GM12892 (cell line): ENCODE measurements around the gene HIRIP3.

Experiments
- DNase-seq: peaks from one replicate; pipeline ENCODE4 v3.0.0; 2011; ENCODE audit not compliant: insufficient read length
- FAIRE-seq: peaks from 2 replicates; lab custom pipeline; 2011; peaks lifted over from hg19 to GRCh38; lab: Jason Lieb, UNC
- POLR2A ChIP-seq: IDR thresholded peaks from 2 replicates; pipeline ENCODE4 v1.6.1; 2011; ENCODE audit warnings: low read depth, low read length, control low read depth
- POLR2AphosphoS5 ChIP-seq: IDR thresholded peaks from 2 replicates; pipeline ENCODE4 v1.6.1; 2011; ENCODE audit warnings: low read depth, low read length, control low read depth
- TAF1 ChIP-seq: IDR thresholded peaks from 2 replicates; pipeline ENCODE4 v1.6.1; 2011; ENCODE audit warnings: low read depth, mild to moderate bottlenecking, control low read depth, low read length, borderline replicate concordance

Gene HIRIP3

DNA sequence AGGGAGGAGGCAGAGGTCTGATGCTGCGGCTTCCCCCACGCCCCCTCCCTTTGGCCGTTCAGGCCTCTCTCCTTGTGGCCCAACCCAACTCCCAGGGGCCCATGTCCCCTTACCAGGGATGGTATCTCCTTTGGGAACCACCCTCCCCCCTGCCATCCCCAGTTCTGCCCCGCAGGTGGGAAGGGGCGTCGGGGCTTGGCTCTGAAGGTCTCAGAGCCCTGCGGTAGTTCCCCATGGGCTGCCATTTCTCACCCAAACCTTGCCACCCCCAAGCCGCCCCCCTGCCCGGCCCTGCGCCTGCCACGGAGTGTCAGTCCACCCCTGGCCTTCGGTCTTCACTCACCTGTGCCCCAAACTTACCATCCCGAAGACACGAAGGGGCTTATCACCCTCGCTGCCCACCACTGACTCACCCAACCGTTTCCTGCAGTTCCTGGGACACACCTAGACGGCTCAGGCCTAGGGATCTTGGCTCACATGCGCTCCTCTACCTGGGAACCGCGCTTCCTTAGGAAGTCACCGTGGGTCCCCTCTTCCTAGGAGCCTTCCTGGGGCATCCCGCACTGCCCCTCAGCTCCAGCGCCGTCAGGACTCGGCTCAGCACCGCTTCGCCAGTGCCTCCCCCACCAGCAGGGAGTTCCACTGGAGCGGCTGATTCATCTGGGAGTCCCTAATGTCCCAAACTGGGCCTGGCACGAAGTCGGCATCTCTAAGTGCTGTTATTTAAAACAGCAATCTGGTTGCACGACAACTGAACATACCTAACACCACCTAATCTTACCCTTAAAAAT is 16.5 kb upstream of the HIRIP3 start:
- FAIRE-seq (no peak), DNase-seq (no peak)
- TF ChIP-seq POLR2A: no peak
- no peak for TF ChIP-seq TAF1
- no peak for TF ChIP-seq POLR2AphosphoS5

DNA sequence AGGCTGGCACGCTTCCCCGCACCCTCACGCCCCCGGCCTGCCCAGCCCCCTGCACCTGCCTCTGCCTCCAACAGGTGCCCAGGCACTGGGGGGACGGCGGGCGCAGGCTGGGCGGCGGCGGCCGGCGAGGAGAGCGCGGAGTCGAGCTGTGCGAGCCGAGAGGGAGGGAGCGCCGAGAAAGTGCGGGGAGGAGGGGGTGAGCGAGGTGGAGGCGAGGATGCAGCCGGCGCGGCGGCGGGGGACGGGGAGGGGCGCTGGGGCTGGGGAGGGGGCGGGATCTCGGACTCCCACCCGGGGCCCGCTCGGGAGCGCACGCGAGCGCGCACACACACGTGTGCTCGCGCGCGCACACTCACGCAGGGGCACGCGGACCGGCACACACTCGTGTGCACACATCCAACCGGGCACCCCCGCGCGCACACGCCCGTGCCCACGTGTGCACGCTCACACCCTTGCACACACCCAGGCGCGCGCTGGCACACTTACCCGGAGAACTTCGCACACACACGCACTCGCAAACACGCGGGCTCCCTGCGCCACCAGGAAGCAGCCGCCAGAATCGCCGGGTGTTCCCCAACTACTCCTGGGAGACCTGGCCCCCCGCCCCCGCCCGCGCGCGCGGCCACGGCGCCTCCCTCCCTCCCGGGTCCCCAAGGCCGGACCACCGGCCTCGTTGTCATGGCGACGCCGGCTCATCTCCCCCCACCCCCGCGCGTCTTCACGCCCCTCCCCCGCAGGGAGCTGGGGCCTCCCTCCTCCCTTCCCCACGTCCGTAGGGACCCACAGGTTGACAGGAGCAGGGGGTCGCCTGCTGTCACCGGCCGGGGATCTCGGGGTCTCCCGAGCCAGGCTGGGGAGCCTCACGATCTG is 15.7 kb upstream of the HIRIP3 start, which contains the start of gene DOC2A:
Gene DOC2A (minus strand): TSS at position 184 of the 870 bp plus-strand sequence. CDS start 805 bp downstream, outside the sequence.
- FAIRE-seq (no peak), DNase-seq (no peak)
- no peak for TF ChIP-seq POLR2A
- no peak for TF ChIP-seq TAF1
- TF ChIP-seq POLR2AphosphoS5: no peak

DNA sequence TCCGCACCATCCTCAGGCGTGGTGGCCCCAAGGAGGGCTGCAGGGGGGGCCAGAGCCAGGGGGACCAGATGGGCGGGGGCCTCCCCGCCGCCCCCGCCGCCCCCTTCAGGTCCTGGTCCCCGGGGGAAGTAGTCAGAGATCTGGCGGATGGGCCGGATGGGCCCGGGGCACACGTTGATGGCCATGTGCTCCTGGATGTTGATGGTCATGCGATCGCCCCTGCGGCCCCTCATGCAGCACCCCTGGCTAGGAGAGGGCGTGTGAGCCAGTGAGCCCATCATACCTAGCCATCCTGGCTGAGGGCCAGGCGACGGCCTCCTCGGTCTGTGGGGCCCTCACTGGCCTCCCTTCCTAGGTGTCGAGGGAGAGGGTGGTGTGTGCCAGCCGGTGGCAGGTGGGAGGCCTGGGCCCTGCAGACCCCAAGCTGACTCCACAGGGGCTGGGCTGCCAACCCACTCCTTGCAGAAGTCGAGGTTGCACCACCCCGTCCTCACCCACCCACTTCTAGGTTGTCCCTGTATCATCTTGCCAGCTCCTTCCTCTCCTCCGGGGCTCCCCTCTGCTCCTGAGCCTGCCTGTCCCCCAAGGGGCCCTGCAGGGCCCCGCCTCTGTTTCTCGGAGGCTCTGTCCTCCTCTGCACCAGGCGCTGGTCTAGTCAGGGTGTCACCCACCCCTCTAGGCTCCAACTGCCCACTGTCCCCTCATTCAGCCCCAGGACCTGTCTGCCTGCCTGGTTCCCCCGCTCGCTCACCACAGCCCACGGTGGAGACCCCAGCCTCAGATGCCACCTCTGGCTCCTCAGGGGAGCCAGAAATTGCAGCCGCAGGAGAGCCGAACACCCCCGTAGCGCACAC is 14.8 kb upstream of the HIRIP3 start:
- no peak for FAIRE-seq
- DNase-seq: no peak
- TF ChIP-seq TAF1: no peak
- no peak for TF ChIP-seq POLR2A
- TF ChIP-seq POLR2AphosphoS5: no peak

DNA sequence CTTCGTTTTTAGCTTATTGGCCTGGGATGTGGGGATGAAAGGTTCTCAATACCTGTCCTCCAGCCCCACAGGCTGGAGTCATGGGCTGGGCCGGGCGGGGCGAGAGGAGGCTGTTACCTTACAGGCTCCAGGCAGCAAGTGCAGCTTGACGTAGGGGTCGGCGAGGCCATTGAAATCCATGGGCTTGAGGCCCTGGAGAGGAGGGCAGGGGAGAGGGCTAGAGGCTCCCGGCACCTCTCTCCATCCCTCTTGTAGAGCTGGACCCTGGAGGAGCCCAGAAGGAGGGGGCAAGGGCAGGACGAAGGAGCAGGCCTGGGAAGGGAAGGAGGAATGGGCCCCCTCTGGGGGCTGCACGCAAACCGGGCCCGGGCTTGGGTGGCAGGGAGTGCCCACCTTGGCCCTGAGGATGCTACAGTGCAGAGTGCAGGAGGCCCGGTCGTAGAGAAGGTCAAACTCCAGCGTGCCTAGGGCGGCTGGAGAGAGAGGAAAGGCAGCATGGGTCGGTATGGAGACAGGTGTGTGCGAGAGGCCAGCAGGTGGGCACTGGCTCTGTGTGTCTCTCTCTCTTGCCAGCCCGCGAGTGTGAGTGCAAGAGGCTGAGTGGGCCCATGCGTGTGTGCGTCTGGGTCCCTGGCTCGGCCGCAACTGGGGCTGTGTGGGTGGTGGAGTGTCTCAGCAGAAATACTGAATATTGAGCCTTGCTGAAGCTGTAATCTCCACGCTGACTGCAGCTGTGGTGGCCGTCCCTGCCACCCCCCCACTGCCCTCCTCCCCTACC is 13.9 kb upstream of the HIRIP3 start:
- no peak for TF ChIP-seq POLR2A
- TF ChIP-seq POLR2AphosphoS5: no peak
- no peak for TF ChIP-seq TAF1
- DNase-seq (no peak), FAIRE-seq (no peak)

DNA sequence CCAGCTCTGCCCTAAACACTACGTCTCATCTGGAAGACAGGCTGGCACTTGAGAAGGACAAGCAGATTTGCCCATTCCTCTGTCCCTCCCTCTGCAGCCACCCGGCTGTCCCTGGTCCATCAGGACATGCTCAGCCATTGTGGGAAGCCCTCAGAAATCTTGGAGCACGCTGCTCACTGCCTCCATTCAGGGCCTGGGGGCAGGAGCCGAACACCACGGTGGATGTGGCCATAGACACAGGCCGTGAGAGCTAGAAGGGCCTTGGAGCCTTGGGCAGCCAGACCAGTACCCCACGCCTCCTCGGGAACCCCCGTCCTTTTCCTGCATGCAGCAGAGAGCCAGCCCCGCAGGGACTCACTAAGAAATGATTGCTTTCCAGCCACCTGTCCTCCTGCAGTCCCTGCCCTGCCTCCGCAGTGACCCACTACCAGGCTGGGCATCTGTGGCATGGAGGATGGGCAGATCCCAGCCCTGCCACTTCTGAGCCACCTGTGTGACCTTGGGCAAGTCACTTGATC is 12.0 kb upstream of the HIRIP3 start:
- FAIRE-seq (no peak), DNase-seq (no peak)
- TF ChIP-seq POLR2AphosphoS5: no peak
- no peak for TF ChIP-seq POLR2A
- TF ChIP-seq TAF1: no peak

DNA sequence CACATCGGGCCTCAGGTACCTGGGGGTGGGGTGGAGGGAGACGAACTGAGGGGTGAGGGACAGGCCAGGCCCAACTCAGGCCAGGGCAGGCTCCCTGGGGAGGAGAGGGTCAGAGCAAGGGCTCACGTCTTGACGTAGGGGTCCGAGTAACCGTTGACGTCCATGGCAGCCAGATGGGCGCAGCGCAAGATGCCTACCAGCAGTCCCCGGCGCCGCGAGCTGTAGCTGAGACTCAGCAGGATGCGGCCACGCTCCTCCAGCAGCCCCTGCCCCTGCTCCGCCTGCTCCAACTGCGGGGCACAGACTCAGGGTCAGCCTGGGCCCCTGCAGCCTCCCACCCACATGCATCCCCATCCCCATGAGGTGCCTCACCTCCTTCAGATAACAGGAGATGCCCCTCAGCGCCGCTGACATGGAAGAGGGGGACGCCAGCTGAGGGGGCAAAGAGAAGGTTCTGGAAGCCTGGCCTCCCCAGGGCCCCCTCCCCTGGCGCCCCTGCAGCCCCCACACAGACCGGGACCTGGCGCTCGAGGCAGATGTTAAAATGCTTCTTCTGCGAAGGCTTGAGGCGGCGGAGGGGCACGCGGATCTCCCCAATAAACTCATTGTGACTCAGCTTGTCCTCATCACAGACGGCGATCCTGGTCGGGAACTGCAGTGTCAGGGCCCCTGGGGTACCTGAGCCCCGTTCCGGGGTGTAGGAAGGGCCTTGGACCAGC is 11.4 kb upstream of the HIRIP3 start:
- TF ChIP-seq TAF1 (no peak), POLR2A (no peak), POLR2AphosphoS5 (no peak)
- no peak for DNase-seq
- FAIRE-seq: no peak

DNA sequence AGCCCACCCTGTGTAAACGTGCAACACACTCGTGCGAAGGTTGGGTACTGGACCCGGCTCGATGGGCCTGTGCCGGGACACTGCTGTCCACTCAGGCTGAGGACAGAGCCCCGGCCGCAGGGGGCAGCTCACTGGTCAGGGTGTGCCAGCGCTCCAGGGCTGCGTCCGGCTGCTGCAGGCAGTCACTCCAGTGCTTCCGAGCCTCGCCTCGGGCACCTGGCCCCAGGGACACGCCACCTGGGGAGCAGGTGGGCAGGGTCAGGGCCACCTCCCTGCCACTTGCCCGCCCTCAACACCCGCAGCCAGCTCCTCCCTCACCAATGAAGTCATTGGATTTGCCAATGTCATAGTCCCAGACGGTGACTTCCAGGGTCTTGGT is 10.7 kb upstream of the HIRIP3 start:
- FAIRE-seq (no peak), DNase-seq (no peak)
- no peak for TF ChIP-seq POLR2AphosphoS5
- TF ChIP-seq POLR2A: no peak
- TF ChIP-seq TAF1: no peak

DNA sequence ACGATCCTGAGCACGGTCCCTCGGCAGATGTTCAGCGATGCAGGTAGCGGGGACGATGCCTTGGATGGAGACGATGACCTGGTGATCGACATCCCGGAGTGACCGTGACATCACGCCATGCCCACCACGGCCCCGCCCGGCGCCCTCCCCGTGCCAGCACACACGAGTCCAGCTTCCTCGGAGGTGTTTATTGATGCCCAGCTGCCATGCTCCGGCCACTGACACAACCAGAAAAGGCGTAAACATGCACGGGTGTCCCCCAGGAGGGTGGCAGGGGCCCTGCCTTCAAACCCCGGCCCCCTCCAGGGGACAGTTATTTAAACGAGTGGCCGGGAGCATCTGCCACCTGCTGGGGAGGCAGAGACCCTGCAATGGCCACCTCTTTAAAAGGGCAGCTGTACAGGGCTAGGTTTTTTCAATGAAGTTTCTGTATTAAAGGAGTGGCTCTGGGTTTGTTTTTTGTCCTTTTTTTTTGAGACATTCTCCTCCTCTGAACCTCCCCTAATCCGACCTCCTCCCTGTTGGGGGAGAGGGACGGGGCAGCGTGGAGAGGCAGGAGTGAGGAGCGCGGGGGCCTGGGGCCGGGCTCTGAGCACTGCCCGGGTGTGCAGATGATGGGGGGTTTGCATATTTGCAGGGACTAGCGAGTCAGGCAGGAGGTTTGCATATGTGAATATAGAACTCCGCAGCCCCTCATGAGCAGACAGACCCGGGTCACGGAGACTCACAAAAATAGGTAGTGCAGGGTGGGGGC is 10.1 kb upstream of the HIRIP3 start:
- no peak for TF ChIP-seq TAF1
- no peak for TF ChIP-seq POLR2A
- TF ChIP-seq POLR2AphosphoS5: no peak
- DNase-seq: peak; percentile 81
- no peak for FAIRE-seq

DNA sequence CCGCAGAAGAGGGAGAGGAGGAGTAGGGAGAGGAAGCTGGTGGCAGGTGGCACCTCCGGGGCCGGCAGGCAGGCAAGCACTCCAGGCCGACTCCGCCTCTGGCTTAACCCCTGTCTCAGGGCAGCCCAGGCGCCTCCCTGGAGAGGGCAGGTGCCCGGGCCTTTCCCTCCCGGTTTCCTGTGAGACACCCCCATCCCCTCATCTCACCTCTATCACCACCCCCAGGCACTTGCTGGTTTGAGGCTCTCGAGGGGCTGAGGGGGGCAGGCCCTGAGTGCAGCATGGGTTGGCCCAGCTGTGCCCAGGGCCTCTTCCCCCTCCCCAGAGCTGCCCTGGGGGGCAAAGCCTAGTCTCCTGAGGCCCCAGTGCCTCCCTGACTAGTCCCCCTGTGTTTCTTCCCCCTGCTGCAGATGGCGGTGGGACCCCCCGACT is 9.4 kb upstream of the HIRIP3 start:
- no peak for DNase-seq
- no peak for FAIRE-seq
- TF ChIP-seq TAF1 (no peak), POLR2A (no peak), POLR2AphosphoS5 (no peak)
